Activated CD8-positive, alpha-beta T cell treated with anti-CD3 and anti-CD28 coated beads for 36 hours (primary cell): ENCODE measurements around the gene MRTFB. TPM values are rescaled to one million over a fixed set of nuclear protein-coding genes. Genes with fewer than 3 reads are reported as not detected.

Source experiments
- ATAC-seq: fragments of 200-7000 bp; cut with Tn5 transposase; one replicate; pipeline ENCODE4 v1.10.0; 2021; ENCODE audit warnings: mild to moderate bottlenecking, moderate library complexity
- CTCF ChIA-PET: fragments of 350-600 bp; sonication (Branson Sonifier 250); formaldehyde crosslinking; loops from one replicate; lab custom pipeline; 2021; ENCODE audit warnings: antibody characterized with exemption; lab: Charles Lee
- POLR2A ChIA-PET: fragments of 350-600 bp; sonication (Branson Sonifier 250); formaldehyde crosslinking; loops from one replicate; lab custom pipeline; 2021; ENCODE audit warnings: antibody characterized with exemption; lab: Charles Lee
- DNase-seq: peaks from one replicate; pipeline ENCODE4 v3.0.0-alpha.2; 2020
- H3K27ac Mint-ChIP-seq: one replicate; pipeline ENCODE4 v1.8.0; 2021; ENCODE audit warnings: mild to moderate bottlenecking, mixed read lengths
- H3K27me3 Mint-ChIP-seq: one replicate; pipeline ENCODE4 v1.8.0; 2021; ENCODE audit warnings: mixed read lengths
- H3K36me3 Mint-ChIP-seq: one replicate; pipeline ENCODE4 v1.8.0; 2021; ENCODE audit warnings: low read depth, mixed read lengths
- H3K4me1 Mint-ChIP-seq: one replicate; pipeline ENCODE4 v1.8.0; 2021; ENCODE audit warnings: low read depth, mixed read lengths
- H3K4me3 Mint-ChIP-seq: one replicate; pipeline ENCODE4 v1.8.0; 2021; ENCODE audit warnings: mild to moderate bottlenecking, moderate library complexity, mixed read lengths
- H3K9me3 Mint-ChIP-seq: one replicate; pipeline ENCODE4 v1.8.0; 2021; ENCODE audit warnings: mixed read lengths
- intact Hi-C: fragments of 100-400 bp; cut with micrococcal nuclease; formaldehyde crosslinking; loops from one replicate; pipeline ENCODE4 v1.10.0; 2022
- total RNA-seq, 2 experiments: library from RNA; stranded (reverse); gene quantifications; one replicate each; pipeline ENCODE4 v1.2.3, GENCODE V29; 2021
- TF ChIP-seq, protein P1 (sequence below): fragments of 200-600 bp; IDR thresholded peaks from one replicate; pipeline ENCODE4 v1.8.0; 2022; ENCODE audit warnings: antibody characterized with exemption, mild to moderate bottlenecking

Gene MRTFB
- total RNA-seq, 2 experiments from 2014 or later, result 10.3 to 12.0 TPM

DNA sequence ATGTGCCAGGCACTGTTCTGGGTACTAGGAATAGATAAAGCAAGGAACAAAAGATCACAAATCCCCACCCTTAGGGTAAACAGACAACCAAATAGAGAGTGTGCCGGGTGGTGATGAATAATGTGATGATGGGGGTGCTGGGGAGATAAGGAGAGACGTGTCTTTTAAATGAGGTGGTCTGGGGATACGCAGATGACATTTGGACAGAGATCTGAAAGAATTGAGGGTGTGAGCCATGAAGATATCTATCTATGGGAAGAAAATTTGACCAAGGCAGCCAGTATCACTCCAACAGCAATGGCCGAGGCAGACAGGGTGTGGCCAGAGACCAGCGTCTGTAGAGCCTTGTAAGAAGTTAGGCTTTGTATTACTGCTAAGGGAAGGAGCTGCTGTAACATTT, 165.3 kb downstream of the MRTFB start:
- Mint-ChIP-seq H3K9me3 (no peaks in the 10 kb centered on the region), H3K27ac (no peak overlapping the region), H3K4me1 (no peaks in the 10 kb centered on the region), H3K4me3 (no peak overlapping the region), H3K27me3 (no peaks in the 10 kb centered on the region), H3K36me3 (no peaks in the 10 kb centered on the region)
- no peak for ATAC-seq
- CTCF ChIA-PET, result interaction anchor here (2.4 kb wide), 1 partner anchor 13 kb away, joined by 6 read pairs; no protein-coding TSS in a partner anchor
- no peak for DNase-seq
- TF ChIP-seq, protein P1, sequence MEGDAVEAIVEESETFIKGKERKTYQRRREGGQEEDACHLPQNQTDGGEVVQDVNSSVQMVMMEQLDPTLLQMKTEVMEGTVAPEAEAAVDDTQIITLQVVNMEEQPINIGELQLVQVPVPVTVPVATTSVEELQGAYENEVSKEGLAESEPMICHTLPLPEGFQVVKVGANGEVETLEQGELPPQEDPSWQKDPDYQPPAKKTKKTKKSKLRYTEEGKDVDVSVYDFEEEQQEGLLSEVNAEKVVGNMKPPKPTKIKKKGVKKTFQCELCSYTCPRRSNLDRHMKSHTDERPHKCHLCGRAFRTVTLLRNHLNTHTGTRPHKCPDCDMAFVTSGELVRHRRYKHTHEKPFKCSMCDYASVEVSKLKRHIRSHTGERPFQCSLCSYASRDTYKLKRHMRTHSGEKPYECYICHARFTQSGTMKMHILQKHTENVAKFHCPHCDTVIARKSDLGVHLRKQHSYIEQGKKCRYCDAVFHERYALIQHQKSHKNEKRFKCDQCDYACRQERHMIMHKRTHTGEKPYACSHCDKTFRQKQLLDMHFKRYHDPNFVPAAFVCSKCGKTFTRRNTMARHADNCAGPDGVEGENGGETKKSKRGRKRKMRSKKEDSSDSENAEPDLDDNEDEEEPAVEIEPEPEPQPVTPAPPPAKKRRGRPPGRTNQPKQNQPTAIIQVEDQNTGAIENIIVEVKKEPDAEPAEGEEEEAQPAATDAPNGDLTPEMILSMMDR, result no peak
- POLR2A ChIA-PET, result no interaction called here
- intact Hi-C loops, result no loop called here

- Mint-ChIP-seq H3K36me3 (no peaks in the 10 kb centered on the region), H3K9me3 (no peaks in the 10 kb centered on the region), H3K27me3 (no peaks in the 10 kb centered on the region), H3K4me1 (no peaks in the 10 kb centered on the region), H3K27ac (no peak overlapping the region), H3K4me3 (no peak overlapping the region)
- ChIA-PET POLR2A (interaction anchor here (1.0 kb wide), 1 partner anchor 12 kb away, joined by 3 read pairs; no protein-coding TSS in a partner anchor), CTCF (no interaction called here)
- intact Hi-C loops, result no loop called here
- TF ChIP-seq, protein P1, result no peak
- DNase-seq, result no peak
- no peak for ATAC-seq
Measured at GRCh38 chr16:14238756-14239155, 167.6 kb downstream of the MRTFB start.

DNA sequence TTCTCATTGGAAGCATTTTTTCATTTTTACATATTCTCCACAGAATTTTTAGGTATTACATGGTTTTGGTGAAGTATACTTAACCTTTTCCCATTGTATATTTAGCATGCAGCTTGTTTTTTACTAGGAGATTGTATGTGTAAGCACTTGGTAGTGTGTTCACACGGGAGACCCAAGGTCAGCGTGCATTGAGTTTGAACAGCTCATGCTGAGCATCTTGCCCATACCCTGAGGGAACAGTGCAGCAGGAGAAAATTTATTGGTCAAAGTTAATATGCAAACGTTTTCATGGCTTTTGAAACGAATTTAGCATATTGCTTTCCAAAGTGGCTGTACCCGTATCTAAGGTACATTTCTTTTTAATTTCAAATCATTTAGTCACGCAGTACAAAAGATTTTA, 168.7 kb downstream of the MRTFB start:
- ChIA-PET CTCF (interaction anchor here (2.2 kb wide), 1 partner anchor 9 kb away, joined by 11 read pairs; no protein-coding TSS in a partner anchor), POLR2A (interaction anchor here (1.0 kb wide), 1 partner anchor 11 kb away, joined by 3 read pairs; no protein-coding TSS in a partner anchor)
- intact Hi-C loops, result no loop called here
- H3K4me3 Mint-ChIP-seq, result no peak overlapping the region
- no peaks in the 10 kb centered on the region for H3K36me3 Mint-ChIP-seq
- H3K4me1 Mint-ChIP-seq, result peaks cover 8% of the 10 kb centered on the region
- DNase-seq (no peak), ATAC-seq (no peak)
- no peak overlapping the region for H3K27ac Mint-ChIP-seq
- H3K27me3 Mint-ChIP-seq, result no peaks in the 10 kb centered on the region
- TF ChIP-seq, protein P1, result no peak
- no peaks in the 10 kb centered on the region for H3K9me3 Mint-ChIP-seq

DNA sequence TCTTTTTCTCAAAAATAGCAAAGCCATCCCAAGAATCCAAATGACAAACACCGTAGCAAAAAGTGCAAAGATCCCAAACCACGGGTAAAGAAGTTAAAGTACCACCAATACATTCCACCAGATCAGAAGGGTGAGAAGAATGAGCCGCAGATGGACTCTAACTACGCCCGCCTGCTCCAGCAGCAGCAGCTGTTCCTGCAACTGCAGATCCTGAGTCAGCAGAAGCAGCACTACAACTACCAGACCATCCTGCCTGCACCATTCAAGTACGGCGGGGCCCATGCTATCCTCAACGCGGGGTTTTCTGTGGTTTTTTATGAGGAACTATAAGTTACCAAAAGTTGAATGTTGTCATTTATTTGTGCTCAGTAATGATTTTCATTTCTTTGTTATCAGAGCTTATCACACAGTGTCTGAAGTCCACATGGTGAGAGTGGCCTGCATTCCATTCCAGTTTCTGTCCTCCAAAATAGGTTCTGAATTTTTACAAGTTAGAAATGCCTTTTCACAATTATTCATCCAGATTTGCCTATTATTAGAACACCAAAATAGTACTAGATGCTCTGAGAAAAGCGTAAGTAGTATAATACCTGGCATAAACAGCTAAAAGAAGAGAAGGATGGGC, 169.2 kb downstream of the MRTFB start:
- H3K27me3 Mint-ChIP-seq, result no peaks in the 10 kb centered on the region
- DNase-seq (no peak), ATAC-seq (no peak)
- H3K4me3 Mint-ChIP-seq, result no peak overlapping the region
- CTCF ChIA-PET, result interaction anchor here (2.2 kb wide), 1 partner anchor 9 kb away, joined by 11 read pairs; no protein-coding TSS in a partner anchor
- TF ChIP-seq, protein P1, result no peak
- no peaks in the 10 kb centered on the region for H3K9me3 Mint-ChIP-seq
- POLR2A ChIA-PET, result no interaction called here
- no peak overlapping the region for H3K27ac Mint-ChIP-seq
- peaks cover 9% of the 10 kb centered on the region for H3K4me1 Mint-ChIP-seq
- no peaks in the 10 kb centered on the region for H3K36me3 Mint-ChIP-seq
- intact Hi-C loops, result no loop called here

DNA sequence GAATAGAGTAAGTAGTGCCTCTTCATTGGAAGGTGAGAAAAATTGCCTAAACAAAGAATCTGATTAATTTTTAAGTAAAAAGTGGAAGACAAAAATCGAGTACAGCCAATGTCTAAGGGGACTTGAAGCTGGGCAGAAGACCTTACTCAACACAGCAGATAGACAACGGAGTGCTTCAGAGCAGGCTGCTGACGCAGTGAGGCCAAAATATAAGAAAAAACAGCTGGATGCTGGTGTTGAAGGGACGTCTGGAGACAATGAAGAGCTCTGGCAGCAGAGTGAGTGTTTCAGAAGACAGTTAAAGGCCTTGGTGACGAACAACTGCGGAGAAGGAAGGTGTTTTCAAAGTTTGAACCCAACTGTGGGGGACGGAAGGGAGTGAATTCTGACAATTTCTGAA, 169.8 kb downstream of the MRTFB start:
- Mint-ChIP-seq H3K9me3 (no peaks in the 10 kb centered on the region), H3K4me3 (no peak overlapping the region), H3K27ac (no peak overlapping the region), H3K4me1 (peaks cover 9% of the 10 kb centered on the region), H3K27me3 (no peaks in the 10 kb centered on the region), H3K36me3 (no peaks in the 10 kb centered on the region)
- ChIA-PET POLR2A (no interaction called here), CTCF (interaction anchor here (2.2 kb wide), 1 partner anchor 8 kb away, joined by 11 read pairs; no protein-coding TSS in a partner anchor)
- TF ChIP-seq, protein P1, result no peak
- ATAC-seq (no peak), DNase-seq (no peak)
- intact Hi-C loops, result no loop called here
